Activated naive CD4-positive, alpha-beta T cell treated with anti-CD3 and anti-CD28 coated beads, Interleukin-2, amount 50 U/mL, for 24 hours (primary cell): ENCODE results near the gene MZT2B.
A peak's percentile ranks its signal among the peaks of the same experiment; 100 is the strongest.
"Not testable (repeated sequence)": the region's sequence is repeated elsewhere in the genome, so short reads cannot be mapped to it uniquely, and the experiment has no call there.

Experiments
- H3K27ac Mint-ChIP-seq: one replicate; pipeline ENCODE4 v1.8.0; 2021; ENCODE audit warnings: mild to moderate bottlenecking, mixed read lengths
- H3K27me3 Mint-ChIP-seq: one replicate; pipeline ENCODE4 v1.8.0; 2021; ENCODE audit warnings: mixed read lengths
- H3K36me3 Mint-ChIP-seq: one replicate; pipeline ENCODE4 v1.8.0; 2021; ENCODE audit warnings: mixed read lengths
- H3K4me1 Mint-ChIP-seq: one replicate; pipeline ENCODE4 v1.8.0; 2021; ENCODE audit warnings: mixed read lengths
- H3K4me3 Mint-ChIP-seq: one replicate; pipeline ENCODE4 v1.8.0; 2021; ENCODE audit warnings: mild to moderate bottlenecking, mixed read lengths
- H3K9me3 Mint-ChIP-seq: one replicate; pipeline ENCODE4 v1.8.0; 2021; ENCODE audit warnings: mixed read lengths

MZT2B gene

DNA sequence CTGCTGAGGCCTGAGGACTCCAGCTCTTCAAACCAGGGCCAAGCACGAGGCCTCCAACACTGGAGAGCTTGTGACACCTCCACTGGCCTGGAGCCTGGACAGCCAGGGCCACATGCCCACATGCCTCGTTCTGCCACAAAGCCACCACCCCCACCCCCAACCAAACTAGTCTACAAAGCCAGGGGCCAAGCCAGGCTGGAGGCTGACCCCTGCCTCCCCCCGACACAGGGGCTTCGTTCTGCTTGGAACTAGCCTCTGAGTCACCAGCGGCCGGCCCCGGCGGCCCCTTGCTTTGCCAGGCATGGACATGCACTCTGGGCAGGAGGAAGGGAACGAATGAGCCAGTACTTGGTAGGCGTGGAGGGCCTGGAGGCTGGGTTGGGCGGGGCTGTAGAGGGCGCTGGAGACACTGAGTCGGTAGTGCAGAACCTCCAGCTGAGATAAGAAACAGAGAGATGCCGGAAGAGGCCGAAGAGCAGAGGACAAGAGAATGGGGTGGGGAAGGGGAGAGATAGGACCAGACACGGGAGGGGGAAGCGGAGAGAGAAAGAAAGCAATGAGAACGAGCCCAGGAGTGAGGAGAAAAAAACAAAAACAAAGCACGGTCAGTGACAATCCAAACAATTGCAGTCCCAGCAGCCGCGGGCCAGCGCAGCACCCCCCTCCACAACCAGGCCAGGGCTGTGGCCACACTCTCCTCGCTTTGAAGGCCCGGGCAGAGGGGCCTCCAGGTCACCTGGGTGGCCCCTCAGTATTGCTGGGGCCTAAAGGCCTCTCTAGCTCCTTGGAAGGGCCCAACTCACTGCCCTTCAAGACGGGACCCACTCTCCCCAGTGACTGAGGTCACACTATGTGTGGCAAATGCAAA is 21.0 kb upstream of the MZT2B start:
- H3K9me3 Mint-ChIP-seq, H3K36me3 Mint-ChIP-seq, H3K4me1 Mint-ChIP-seq, H3K4me3 Mint-ChIP-seq, H3K27me3 Mint-ChIP-seq, H3K27ac Mint-ChIP-seq: not testable (repeated sequence)

DNA sequence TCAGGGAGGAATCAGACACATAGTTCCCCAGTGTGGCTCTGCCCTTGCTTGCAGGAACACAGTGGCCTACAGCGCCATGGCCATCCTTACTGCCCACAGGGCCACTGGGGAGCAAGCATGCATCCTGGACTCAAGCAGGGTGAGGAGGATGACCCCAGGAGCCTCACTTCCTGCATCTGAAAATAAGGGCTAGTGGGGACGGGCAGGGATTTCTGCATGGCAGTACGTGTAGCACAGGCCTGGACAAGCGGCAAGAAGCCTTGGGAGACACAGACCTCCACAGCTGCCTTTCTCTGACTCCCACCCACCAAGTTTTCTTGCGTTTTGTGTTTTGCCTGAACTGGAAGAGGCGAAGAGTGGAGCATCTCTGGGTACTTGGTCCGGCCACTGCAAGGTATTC is 19.6 kb upstream of the MZT2B start:
- H3K4me3 Mint-ChIP-seq, H3K36me3 Mint-ChIP-seq, H3K27ac Mint-ChIP-seq, H3K4me1 Mint-ChIP-seq, H3K27me3 Mint-ChIP-seq, H3K9me3 Mint-ChIP-seq: not testable (repeated sequence)

DNA sequence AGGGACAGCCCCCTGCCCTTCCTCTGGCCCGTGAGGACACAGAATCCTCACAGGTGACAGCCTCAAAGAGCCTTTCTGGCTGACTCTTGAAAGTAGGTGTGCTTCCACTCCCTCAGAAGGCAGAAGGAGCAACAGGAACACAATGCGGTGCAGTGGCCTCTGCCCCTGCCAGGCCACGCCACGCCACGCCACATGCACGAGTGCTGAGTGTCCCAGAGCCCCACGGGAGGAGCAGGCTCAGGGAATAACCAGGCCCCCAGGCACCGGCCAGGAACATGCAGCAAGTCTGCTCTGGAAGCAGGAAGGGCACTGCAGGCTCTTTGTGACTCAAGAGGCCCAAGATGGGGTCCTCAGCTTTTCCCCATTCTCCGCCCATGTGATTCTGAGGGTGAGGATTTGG is 19.1 kb upstream of the MZT2B start:
- Mint-ChIP-seq H3K27ac (no peak overlapping the region), H3K4me1 (no peaks in the 10 kb centered on the region), H3K4me3 (no peak overlapping the region), H3K27me3 (no peaks in the 10 kb centered on the region), H3K36me3 (peaks cover 5% of the 10 kb centered on the region), H3K9me3 (no peaks in the 10 kb centered on the region)

DNA sequence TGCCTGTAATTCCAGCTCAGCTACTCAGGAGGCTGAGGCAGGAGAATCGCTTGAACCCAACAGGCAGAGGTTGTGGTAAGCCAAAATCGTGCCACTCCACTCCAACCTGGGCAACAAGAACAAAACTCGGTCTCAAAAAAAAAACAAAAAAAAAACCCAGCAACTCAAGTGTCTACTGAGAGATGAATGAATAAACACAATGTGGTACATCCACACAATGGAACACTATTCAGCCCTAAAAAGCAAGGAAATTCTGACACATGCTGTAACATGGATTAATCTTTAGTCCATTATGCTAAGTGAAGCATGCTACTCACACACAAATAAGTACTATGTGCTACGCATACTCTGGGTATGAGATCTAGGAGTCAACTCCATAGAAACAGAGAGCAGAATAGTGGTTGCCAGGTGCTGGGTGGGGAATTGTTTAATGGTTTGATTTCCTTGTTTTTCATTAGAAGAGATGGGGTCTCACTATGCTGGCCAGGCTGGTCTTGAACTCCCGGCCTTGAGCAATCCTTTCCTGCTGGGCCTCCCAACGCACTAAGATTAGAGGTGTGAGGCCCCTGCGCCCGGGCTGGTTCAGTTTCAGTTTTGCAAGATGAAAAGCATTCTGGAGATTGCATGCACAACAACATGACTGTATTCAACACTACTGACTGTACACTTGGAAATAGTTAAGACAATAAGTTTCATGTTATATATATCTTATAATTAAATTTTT is 16.6 kb upstream of the MZT2B start:
- Mint-ChIP-seq H3K36me3 (peaks cover 7% of the 10 kb centered on the region), H3K9me3 (no peaks in the 10 kb centered on the region), H3K27ac (no peak overlapping the region), H3K4me1 (no peaks in the 10 kb centered on the region), H3K27me3 (no peaks in the 10 kb centered on the region), H3K4me3 (no peak overlapping the region)

DNA sequence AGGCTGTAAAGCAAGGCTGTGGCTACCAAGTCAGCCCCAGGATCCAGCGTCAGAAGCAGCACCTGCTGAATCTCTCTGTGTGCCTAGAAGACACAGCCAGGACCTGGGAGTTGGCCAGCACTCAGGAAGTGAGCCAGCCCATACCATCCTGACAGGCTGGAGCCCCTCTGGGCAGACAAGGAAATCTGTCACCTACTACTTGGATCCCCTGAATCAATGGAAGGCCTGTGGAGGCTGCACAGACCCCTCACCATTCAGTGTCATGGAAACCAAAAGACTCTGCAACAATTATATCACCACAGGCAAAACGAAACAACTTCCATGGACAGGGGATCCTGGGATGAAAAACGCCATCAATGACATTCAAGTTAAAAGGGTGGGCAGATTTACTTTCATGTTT is 15.5 kb upstream of the MZT2B start:
- H3K27me3 Mint-ChIP-seq, H3K36me3 Mint-ChIP-seq, H3K4me1 Mint-ChIP-seq, H3K4me3 Mint-ChIP-seq, H3K9me3 Mint-ChIP-seq, H3K27ac Mint-ChIP-seq: not testable (repeated sequence)

DNA sequence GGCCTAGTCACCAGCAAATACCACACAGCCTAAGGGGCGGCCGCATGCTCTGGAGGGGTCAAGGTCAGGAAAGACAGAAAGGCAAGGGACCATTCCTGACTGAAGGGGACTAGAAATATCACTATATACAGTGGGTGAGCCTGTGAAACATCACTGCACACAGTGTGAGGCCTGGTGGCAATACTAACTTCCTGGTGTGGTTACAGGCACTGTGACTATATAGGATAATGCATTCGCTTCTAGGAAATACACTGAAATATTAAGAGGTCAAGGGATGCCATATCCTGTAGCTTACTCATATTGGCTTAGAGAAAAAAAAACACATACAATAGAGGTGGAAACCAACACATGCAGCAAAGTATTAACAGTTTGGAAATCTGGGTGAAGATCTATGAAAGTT is 12.9 kb upstream of the MZT2B start:
- H3K36me3 Mint-ChIP-seq, H3K4me1 Mint-ChIP-seq, H3K9me3 Mint-ChIP-seq, H3K27me3 Mint-ChIP-seq, H3K27ac Mint-ChIP-seq, H3K4me3 Mint-ChIP-seq: not testable (repeated sequence)

DNA sequence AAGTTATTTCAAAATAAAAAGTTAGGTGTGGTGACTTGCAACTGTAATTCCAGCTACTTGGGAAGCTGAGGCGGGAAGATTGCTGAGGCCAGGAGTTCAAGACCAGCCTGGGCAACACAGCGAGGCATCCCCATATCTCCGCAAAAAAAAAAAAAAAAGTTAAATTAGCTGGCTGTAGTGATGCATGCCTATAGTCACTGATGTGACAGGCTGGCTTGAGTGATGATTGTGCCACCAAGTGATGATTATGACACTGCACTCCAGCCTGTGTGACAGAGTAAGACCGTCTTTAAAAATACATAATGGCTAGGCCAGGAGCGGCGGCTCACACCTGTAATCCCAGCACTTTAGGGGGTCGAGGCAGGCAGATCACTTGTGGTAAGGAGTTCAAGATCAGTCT is 12.2 kb upstream of the MZT2B start:
- no peak overlapping the region for H3K27ac Mint-ChIP-seq
- no peaks in the 10 kb centered on the region for H3K9me3 Mint-ChIP-seq
- H3K27me3 Mint-ChIP-seq, result no peaks in the 10 kb centered on the region
- H3K4me3 Mint-ChIP-seq, result no peak overlapping the region
- peaks cover 4% of the 10 kb centered on the region for H3K36me3 Mint-ChIP-seq
- H3K4me1 Mint-ChIP-seq, result no peaks in the 10 kb centered on the region

DNA sequence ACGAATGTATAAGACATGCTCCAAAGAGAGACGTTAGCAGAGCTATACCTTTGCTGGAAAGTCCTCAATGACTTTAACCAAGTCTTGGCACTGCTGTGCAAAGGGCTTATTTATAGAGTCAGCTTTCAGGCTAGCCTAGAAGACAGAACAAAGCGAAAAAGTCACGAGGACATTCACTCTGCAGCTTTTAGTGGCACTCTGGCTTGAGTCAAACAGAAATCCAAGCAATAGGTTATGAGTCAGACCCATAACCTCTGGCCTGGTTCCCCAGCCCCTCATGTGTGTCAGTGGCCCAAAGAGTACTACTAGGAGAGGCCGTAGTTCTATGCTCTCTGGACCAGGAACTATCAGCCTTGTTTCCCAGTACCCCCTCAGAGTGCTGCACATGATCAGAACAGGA is 7.2 kb upstream of the MZT2B start:
- not testable (repeated sequence) for H3K27ac Mint-ChIP-seq, H3K36me3 Mint-ChIP-seq, H3K4me3 Mint-ChIP-seq, H3K27me3 Mint-ChIP-seq, H3K9me3 Mint-ChIP-seq
- H3K4me1 Mint-ChIP-seq, result peaks cover 11% of the 10 kb centered on the region

DNA sequence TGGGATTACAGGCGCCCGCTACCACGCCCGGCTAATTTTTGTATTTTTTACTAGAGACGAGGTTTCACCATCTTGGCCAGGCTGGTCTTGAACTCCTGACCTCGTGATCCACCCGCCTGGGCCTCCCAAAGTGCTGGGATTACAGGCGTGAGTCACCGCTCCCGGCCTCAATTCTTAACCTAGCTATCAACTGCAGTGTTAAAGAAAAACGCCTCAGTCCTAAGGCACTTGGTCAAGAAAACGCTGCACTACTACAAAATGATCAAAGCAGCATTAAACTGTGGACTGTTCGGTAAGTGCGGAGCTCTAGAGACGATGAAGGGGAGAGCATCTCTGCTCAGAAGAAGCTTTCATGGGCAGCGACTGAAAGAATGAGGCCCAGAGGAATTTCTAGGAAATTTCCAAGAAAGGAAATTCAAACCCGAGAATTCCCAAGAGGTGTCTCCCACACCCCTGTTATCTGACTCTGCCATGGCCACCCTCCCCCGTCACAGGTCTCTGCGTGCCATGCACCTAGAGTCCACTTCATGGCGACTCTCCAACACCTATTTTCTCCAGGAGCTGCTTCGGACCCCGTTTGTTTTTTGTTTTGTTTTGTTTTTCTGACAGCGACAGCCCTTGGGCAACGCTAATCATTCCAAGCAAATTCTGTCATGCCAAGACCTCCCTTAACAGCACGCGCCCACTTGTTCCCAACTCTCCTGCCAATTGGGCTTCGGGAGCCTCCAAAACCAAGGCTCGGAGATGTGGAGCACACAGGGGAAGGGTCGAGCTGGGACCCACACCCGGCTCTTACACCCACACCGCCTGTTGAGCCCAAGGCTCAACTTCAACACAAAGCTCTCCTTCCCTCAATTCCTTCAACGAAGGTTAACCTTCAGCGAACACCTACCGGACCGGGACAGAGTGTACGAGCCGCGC is 1.4 kb upstream of the MZT2B start:
- Mint-ChIP-seq H3K4me3 (peak overlapping the region; percentile 89), H3K27ac (peak overlapping the region; percentile 94), H3K4me1 (peaks cover 19% of the 10 kb centered on the region)
- H3K27me3 Mint-ChIP-seq, H3K9me3 Mint-ChIP-seq, H3K36me3 Mint-ChIP-seq: not testable (repeated sequence)

DNA sequence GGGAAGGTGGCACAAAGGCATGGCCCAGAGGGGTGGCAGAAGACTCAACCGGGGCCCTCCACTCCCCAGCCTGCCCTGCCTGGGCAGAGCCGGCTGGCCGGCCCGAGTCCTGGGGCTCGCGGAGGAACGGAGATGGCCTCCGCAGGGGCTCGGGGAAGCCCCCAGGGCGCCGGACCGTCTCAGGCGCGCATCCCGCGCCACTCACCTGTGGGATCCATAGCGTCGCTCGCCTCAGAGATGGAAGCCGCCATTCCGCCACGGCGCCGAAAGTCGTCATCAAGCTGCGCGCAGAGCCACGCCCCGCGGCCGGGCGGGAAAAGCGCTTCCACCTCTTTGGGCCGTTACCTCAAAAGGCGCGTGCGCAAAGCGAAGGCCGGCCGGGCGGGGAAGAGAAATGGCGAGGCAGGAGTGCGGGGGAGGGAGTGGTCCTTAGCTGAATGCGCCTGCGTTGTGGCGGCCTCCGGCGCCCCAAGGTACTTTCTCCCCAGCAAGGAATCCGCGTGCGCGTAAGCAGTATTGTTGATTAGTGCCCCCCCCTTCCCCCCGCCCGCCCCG is 660 bp upstream of the MZT2B start, which contains the start of gene SMPD4:
SMPD4 (minus strand) TSS at position 278 of the 555 bp plus-strand sequence. CDS start 5,010 bp downstream, outside the sequence.
- H3K4me1 Mint-ChIP-seq, result peaks cover 15% of the 10 kb centered on the region
- H3K27ac Mint-ChIP-seq, result peak within 1 kb of the TSS; percentile 94
- H3K9me3 Mint-ChIP-seq, result no peaks in the 10 kb centered on the region
- no peaks in the 10 kb centered on the region for H3K27me3 Mint-ChIP-seq
- H3K36me3 Mint-ChIP-seq, result no peaks in the 10 kb centered on the region
- H3K4me3 Mint-ChIP-seq, result peak within 1 kb of the TSS; percentile 89

DNA sequence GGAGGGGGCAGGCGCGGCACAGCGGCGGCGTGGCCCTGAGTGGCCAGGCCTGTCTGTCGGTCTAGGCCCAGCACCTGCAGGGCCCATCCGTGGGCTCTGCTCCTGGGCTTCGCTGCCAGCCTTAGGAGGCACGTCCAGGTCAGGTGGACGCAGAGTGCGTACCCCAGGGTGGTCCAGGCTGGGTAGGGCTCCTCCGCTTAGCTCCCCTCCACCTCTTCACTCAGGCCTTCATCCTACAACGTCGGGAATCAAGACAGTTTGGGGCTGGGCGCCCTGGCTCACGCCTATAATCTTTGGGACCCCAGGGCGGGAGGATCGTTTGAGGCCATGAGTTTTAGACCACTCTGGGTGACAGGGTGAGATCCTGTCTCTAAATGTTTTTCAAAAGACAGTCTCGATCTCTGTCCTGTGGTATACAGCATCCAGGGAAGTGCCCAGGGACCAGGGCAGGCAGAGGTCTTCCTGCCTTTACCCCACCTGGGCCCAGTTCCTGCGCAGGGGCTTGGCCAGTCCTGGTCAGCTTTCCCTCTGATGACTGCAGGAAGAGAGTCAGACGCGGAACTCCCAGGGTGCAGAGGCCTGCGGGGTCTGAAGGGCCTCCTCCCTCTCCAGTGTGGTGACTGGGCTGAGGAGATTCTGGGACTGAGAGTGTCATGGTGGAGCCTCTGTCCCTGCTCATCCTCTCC is 907 bp downstream of the MZT2B start:
- H3K36me3 Mint-ChIP-seq, H3K9me3 Mint-ChIP-seq, H3K27me3 Mint-ChIP-seq: not testable (repeated sequence)
- peak overlapping the region; percentile 35 for H3K27ac Mint-ChIP-seq
- peaks cover 11% of the 10 kb centered on the region for H3K4me1 Mint-ChIP-seq
- peak overlapping the region; percentile 83 for H3K4me3 Mint-ChIP-seq

DNA sequence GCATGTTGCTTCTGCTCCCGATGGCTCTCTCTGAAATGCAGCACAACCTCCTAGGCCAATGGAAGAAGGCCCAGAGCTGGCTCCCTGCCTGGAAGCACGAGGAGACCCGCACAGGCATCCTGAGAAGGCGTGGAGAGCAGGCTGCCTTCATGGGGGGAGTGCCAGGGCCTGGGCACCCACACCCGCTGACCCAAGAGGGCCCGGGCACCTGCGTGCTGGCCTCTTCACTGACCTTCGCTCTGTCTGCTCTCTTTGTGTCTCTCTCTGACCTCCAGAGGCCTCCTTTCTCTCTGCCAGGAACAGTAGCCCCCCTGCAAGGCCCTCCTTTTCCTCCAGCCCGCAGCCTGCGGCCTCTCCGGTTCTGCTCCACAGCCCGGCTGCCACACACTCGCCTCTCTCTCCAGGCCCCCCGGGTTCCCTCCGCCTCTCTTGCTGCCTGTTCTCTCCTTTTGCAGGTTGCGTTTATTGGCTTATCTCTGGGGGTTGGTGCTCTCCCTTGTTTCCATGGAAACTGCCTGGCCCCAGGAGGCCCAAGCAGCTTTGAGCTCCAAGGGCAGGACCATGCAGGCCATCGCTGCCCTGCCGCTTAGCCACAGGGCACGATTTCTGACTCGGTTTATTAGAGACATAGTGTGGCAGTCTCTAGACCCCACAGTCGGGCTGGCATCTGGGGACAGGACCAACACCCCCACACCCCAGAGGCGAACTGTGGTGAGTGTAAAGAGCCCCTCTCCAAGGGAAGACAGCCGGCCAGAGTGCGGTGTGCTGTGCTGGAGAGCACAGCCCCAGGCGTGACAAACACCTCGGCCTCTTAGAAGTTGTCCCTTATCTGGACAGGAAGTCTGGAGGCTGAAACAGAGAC is 1.7 kb downstream of the MZT2B start:
- no peaks in the 10 kb centered on the region for H3K27me3 Mint-ChIP-seq
- peak overlapping the region; percentile 83 for H3K4me3 Mint-ChIP-seq
- no peaks in the 10 kb centered on the region for H3K36me3 Mint-ChIP-seq
- peaks cover 8% of the 10 kb centered on the region for H3K4me1 Mint-ChIP-seq
- H3K27ac Mint-ChIP-seq, result no peak overlapping the region
- no peaks in the 10 kb centered on the region for H3K9me3 Mint-ChIP-seq

DNA sequence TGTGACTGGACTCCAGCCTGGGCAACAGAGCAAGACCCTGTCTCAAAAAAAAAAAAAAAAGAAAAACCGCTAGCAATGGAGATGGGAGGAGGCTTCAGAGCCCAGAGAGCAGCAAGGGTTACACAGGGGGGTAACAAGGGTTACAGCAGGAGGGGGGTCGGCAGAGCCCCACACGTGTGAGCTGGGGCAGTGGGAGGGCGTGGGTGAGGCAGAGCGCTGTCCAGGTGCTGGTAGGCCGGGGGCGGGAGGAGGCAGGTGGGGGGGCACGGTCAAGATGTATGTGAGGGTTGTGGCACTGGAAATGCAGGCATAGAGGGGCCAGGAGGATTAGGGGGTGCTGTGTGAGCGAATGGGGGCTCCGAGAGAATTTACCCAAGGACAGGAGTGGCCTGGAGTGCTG is 3.4 kb downstream of the MZT2B start:
- Mint-ChIP-seq H3K27me3 (no peaks in the 10 kb centered on the region), H3K9me3 (no peaks in the 10 kb centered on the region), H3K27ac (no peak overlapping the region), H3K4me3 (no peak overlapping the region), H3K36me3 (no peaks in the 10 kb centered on the region), H3K4me1 (peaks cover 8% of the 10 kb centered on the region)

DNA sequence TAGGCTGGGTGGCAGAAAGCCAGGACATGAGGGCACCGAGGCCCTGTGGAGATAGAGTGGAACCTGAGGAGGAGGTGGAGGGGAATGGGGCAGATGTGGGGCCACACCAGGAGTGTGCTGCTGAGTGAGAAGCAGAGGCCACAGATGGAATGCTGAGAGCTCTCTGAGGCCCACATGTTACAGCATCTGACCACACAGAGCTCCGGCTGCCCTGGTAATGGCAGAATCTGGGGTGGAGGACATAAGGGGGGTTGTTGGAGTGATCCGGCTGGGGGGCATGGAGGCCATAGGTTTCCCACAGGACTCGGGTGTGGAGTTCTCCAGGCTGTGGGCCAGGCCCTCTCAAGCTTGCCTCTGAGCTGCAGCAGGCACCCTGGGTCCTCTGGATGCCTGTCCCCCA is 3.8 kb downstream of the MZT2B start:
- H3K27ac Mint-ChIP-seq, result no peak overlapping the region
- no peak overlapping the region for H3K4me3 Mint-ChIP-seq
- H3K9me3 Mint-ChIP-seq, result no peaks in the 10 kb centered on the region

More for the DNA sequence above, 3.8 kb downstream of the MZT2B start:
- Mint-ChIP-seq H3K4me1 (peaks cover 6% of the 10 kb centered on the region), H3K36me3 (no peaks in the 10 kb centered on the region), H3K27me3 (no peaks in the 10 kb centered on the region)
